ENCODE measurements around the gene ERP44. TPM values are rescaled to one million over a fixed set of nuclear protein-coding genes. Genes with fewer than 3 reads are reported as not detected.

Gene ERP44
- 15.7 and 21.2 TPM in 2 replicates for total RNA-seq

DNA sequence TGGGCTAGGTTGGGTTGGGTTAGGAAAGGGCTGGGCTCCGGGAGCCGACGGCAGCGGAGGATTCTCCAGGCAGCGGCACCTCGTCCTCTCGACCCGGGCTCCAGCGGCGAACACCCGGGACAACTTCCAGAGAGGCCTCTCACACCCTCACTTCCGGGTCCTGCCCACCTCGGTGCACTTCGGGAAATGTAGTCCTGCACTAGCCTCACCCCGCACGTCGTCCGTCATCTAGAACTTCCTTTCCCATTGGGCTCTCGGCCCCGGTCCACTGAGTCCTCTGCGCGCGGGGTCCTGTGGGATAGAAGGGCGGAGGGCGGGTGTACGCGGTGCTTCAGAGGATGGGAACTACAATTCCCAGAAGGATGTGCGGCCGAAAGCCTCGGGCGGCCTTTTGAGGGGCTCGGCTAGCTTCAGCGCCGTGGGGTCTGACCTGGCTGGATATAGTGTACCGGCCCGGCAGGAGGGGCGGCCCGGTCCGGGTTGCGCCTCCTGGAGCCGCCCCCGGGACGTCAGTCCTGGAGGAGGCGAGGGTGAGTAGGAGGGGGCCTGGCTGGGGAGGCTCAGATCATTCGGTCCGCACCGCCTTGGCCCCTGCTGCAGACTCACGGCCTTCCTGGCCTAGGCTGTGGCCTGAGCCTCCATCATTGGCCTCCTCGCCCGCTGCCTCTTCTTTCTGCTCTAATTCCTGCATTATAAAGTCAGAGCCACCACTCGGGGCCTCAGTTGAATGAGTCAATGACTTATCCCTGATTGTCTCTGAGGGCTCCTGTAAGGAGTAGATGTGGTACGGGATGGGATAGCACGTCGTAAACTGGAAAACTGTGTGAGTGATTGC lies at the start of gene ERP44, which contains the start of gene INVS:
ERP44 (minus strand) TSS at position 114 of the 835 bp plus-strand sequence. CDS start 160 bp downstream, outside the sequence.
INVS (plus strand) TSS at position 357 of the 835 bp plus-strand sequence. CDS start 5,279 bp downstream, outside the sequence.

Other genes with a start within 250 kb of the ERP44 start
- gene STX17, start 192.3 kb downstream of the ERP44 start, total RNA-seq: 17.6 and 25.0 TPM in 2 replicates
- 30.8 and 39.7 TPM in 2 replicates for gene INVS, start 243 bp upstream of the ERP44 start, total RNA-seq

All from smooth muscle cell of the pulmonary artery (primary cell).